ENCODE results near the gene SLC29A2.

Gene SLC29A2

DNA sequence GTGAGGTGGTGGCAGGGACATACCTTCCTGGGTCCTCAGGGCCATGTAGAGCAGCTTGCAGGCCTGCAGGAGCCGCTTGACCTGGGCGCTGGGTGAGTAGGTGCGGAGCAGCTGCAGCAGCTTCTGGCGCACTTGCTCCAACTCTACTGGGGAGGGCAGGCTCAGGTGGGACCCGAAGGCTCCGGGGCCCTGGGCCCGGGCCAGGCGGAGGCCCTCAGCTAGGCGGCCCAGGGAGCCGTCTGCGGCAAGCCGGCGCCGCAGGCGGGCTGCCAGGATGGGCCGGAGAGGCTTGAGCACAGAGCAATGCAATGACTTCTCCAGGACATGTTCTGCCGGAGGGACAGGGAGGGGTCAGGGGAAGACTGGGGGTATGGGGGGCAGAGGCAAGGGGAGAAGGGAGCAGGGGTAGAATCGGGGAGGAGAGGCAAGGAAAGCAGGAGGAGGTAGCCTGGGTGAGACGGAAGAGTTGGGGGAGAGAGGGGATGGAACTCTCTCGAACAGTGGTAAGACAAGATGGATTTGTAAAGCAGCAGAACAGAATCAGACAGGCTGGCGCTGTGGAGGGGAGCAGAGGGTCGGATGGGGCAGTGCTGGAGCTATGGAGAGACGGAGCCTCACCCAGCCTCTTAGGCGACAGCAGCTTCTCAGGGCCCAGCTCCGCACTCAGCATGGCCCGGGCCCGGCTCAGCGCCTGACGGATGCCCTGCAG is 37.5 kb downstream of the SLC29A2 start:
- H3K27ac ChIP-seq = peak overlapping the region; percentile 77
- H4K20me1 ChIP-seq = no peaks in the 10 kb centered on the region
- peak overlapping the region; percentile 97 for H3K4me2 ChIP-seq
- H3K9ac ChIP-seq = peak overlapping the region; percentile 60; the same call in 1 of the 2 replicates
- no peaks in the 10 kb centered on the region for H3K27me3 ChIP-seq
- H3K9me3 ChIP-seq = no peaks in the 10 kb centered on the region
- peak overlapping the region; percentile 62 for H3K4me3 ChIP-seq
- H3K4me1 ChIP-seq = peaks cover 92% of the 10 kb centered on the region
- H3K36me3 ChIP-seq = peaks cover 19% of the 10 kb centered on the region
- TF ChIP-seq Cebpa-rat (IDR thresholded peaks at IDR 0.05) = no peak

DNA sequence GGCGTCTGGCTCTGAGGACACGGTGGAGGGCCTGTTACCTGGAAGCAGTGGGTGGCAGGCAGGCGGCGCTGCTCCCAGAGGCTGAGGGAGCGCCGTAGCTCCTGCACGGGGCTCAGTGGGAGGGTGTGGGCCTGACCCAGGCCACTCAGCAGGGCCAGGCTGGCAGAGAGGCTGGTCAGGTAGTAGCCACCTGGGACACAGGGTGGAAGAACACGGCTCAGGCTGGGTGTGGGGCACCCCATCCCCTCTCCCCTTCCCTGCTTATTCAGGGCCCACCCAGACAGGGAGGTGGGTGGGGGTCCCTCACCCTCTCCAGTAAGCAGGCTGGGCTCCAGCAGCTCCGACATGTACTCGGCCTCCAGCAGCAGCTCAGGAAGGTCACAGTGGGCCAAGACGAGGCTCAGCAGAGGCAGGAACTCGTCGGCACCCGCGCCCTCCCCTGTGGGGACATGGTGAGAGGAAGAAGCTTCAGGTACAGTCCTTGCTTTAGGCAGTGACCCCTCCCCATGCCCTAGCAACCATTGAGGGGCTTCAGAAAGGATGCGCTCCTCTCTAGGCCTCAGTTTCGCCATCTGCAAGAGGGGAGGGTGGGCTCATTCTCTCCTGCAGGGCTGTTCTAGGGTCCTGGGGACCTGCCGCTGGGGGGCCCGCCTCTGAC is 38.2 kb downstream of the SLC29A2 start:
- no peak overlapping the region for H3K4me3 ChIP-seq
- H3K27me3 ChIP-seq = no peaks in the 10 kb centered on the region
- H3K27ac ChIP-seq = peak overlapping the region; percentile 53; the same call in 1 of the 2 replicates
- no peaks in the 10 kb centered on the region for H3K9me3 ChIP-seq
- peaks cover 92% of the 10 kb centered on the region for H3K4me1 ChIP-seq
- peaks cover 12% of the 10 kb centered on the region for H3K36me3 ChIP-seq
- no peaks in the 10 kb centered on the region for H4K20me1 ChIP-seq
- TF ChIP-seq Cebpa-rat (IDR thresholded peaks at IDR 0.05) = no peak
- H3K4me2 ChIP-seq = peak overlapping the region; percentile 97
- 0 out of 2 replicates have a peak overlapping the region, but pooled peaks have one; percentile 3 for H3K9ac ChIP-seq

DNA sequence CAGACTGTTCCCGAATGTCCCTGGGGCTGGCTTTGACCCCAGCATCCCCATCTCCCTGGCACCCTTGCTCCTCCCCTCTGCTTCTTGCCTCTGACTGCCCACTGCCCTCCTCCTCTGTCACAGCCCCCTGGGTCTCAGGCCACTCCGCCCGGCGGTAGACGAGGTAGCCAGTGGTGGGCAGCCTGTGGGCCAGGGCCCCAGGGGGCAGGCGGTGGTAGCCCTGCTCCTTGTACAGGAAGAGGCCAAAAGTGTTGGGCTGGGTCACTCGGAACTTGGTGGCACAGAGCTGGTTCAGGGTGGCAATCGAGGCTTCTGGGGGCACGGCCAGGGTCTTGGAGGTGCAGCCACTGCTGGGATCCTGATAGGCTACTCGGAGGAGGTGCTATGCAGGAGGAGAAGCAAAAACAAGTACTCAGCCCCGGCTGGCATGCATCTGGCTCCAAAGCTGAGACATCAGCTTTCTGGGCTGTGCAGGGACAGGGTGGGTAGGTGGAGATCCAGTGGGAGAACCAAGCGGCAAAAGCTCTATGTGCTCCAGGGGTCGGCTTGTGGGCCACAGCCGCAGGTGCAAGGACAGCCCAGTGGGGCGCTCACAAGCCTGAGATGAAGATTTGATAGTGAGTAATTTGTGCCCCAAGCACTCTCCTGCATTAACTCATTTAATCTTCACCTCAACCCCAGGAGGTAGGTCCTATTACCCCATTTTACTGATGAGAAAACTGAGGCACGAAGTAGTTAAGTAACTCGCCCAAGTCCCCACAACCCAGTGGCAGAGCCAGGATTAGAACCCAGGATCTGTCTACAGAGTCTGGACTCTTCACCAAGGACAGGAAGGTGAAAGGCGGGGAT is 39.0 kb downstream of the SLC29A2 start:
- Histone ChIP-seq H3K4me1 (peaks cover 92% of the 10 kb centered on the region), H3K4me3 (no peak overlapping the region), H3K27me3 (no peaks in the 10 kb centered on the region)

DNA sequence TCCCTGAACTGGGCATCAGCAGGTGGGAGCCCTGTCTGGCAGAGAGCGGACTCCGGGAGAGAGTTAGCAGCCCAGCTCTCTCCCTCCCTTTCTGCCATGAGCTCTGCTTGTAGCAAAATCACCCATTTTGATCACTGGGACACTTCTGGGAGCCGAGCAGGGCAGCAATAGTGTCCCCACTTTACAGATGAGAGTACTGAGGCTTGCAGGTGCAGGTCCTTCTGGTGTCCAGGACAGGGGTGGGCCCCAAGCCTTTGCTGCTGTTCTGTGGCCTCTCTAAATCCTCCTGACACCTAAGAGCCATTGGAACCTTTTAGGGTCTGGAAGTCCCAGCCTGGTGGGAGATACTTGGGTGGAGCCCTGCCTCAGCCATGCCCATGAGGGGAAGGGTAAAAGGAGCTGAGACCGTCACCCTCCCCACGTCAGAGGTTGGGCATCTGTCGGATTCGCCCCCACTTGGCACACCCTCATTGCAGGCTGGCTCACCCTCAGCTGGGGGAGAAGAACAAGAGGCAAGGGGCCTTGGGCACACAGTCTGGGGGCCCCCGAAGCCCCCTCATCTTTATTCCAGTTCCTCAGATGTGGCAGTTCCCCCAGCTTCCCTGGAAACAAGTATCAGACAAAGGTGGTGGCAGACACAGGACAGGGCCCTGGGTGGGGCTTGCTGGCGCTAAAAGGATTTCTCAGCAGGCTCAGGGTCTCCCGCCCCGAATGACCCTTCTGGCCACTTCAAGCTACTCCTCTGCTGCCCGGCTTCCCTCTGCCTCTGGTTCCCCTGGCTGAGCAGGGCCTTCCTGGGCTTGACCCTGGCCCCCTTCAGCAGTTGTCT is 39.8 kb downstream of the SLC29A2 start:
- H3K4me2 ChIP-seq = no peak overlapping the region
- no peaks in the 10 kb centered on the region for H3K9me3 ChIP-seq
- peak overlapping the region; percentile 29 for H3K9ac ChIP-seq
- peak overlapping the region; percentile 35; the same call in 1 of the 2 replicates for H3K27ac ChIP-seq
- no peak overlapping the region for H3K4me3 ChIP-seq
- no peak for TF ChIP-seq Cebpa-rat (IDR thresholded peaks at IDR 0.05)
- H4K20me1 ChIP-seq = no peaks in the 10 kb centered on the region
- H3K36me3 ChIP-seq = no peaks in the 10 kb centered on the region
- no peaks in the 10 kb centered on the region for H3K27me3 ChIP-seq
- peaks cover 92% of the 10 kb centered on the region for H3K4me1 ChIP-seq

More for the DNA sequence above, 39.0 kb downstream of the SLC29A2 start:
- Histone ChIP-seq H3K4me2 (no peak overlapping the region), H3K9me3 (no peaks in the 10 kb centered on the region), H3K27ac (peak overlapping the region; percentile 53; the same call in 1 of the 2 replicates), H3K9ac (peak overlapping the region; percentile 29; the same call in 1 of the 2 replicates), H3K36me3 (peaks cover 5% of the 10 kb centered on the region), H4K20me1 (no peaks in the 10 kb centered on the region)
- no peak for TF ChIP-seq Cebpa-rat (IDR thresholded peaks at IDR 0.05)

- Histone ChIP-seq H3K36me3 (no peaks in the 10 kb centered on the region), H3K9me3 (no peaks in the 10 kb centered on the region), H3K9ac (no peak overlapping the region; the same call in 1 of the 2 replicates), H3K4me1 (peaks cover 89% of the 10 kb centered on the region), H3K27ac (0 out of 2 replicates have a peak overlapping the region, but pooled peaks have one; percentile 35), H4K20me1 (no peaks in the 10 kb centered on the region), H3K4me2 (no peak overlapping the region; the same call in 1 of the 2 replicates), H3K27me3 (no peaks in the 10 kb centered on the region), H3K4me3 (no peak overlapping the region)
- TF ChIP-seq Cebpa-rat (IDR thresholded peaks at IDR 0.05) = no peak
Observed at GRCh38 chr11:66330931-66331330, 40.6 kb downstream of the SLC29A2 start.

- Histone ChIP-seq H3K4me3 (no peak overlapping the region), H3K36me3 (no peaks in the 10 kb centered on the region), H3K27ac (peak overlapping the region; percentile 98), H3K4me1 (peaks cover 89% of the 10 kb centered on the region), H3K27me3 (no peaks in the 10 kb centered on the region), H3K9ac (peak overlapping the region; percentile 84; the same call in 1 of the 2 replicates), H3K9me3 (no peaks in the 10 kb centered on the region), H3K4me2 (peak overlapping the region; percentile 98), H4K20me1 (no peaks in the 10 kb centered on the region)
- no peak for TF ChIP-seq Cebpa-rat (IDR thresholded peaks at IDR 0.05)
Observed at GRCh38 chr11:66329165-66329673, 42.3 kb downstream of the SLC29A2 start.

DNA sequence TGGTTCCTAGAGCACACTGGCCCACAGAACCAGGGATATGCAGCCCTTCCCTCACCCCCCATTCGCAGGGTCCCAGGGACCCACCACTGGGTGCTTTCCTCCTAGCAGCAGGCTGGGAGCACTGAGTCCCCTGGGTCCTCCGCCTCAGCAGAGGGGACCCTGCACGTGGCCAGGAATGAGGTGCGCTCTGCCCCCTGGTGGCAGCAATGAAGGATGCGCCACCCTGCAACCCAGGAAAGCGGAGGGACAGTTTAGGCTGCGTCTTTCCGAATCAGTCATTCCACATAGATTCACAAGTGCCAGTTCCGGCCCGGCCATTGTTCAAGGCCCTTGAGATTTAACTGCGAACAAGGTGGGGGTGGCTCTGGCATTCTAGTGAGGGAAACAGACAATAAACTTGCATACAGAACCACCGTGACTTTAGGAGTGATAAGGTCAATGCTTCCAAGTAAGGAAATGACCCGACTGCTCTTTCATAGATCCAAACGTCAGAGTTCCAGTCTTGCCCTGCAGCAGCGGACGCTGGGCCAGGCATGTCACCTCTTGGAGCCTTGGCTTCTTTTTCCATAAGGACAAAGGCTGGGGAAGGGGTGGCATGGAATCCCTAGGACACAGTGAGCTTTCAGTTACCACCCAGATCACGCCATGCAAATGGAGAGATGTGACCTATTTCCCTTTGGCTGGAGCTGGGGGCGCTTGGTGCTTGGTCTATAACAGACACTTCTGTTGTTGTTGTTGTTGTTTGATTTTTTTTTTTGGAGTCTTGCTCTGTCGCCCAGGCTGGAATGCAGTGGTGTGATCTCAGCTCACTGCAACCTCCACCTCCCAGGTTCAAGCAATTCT is 43.0 kb downstream of the SLC29A2 start:
- Histone ChIP-seq H4K20me1 (no peaks in the 10 kb centered on the region), H3K9ac (peak overlapping the region; percentile 84), H3K36me3 (no peaks in the 10 kb centered on the region), H3K27me3 (no peaks in the 10 kb centered on the region), H3K4me2 (peak overlapping the region; percentile 98), H3K27ac (peak overlapping the region; percentile 98), H3K4me1 (peaks cover 88% of the 10 kb centered on the region), H3K9me3 (no peaks in the 10 kb centered on the region), H3K4me3 (peak overlapping the region; percentile 48; the same call in 1 of the 2 replicates)
- no peak for TF ChIP-seq Cebpa-rat (IDR thresholded peaks at IDR 0.05)

GRCh38 chr11:66328031-66328301 is 43.6 kb downstream of the SLC29A2 start:
- TF ChIP-seq Cebpa-rat (IDR thresholded peaks at IDR 0.05) = no peak
- peaks cover 88% of the 10 kb centered on the region for H3K4me1 ChIP-seq
- H3K27me3 ChIP-seq = no peaks in the 10 kb centered on the region
- H3K4me3 ChIP-seq = 0 out of 2 replicates have a peak overlapping the region, but pooled peaks have one; percentile 48
- peak overlapping the region; percentile 98 for H3K4me2 ChIP-seq
- H3K9ac ChIP-seq = peak overlapping the region; percentile 84
- H3K9me3 ChIP-seq = no peaks in the 10 kb centered on the region
- H4K20me1 ChIP-seq = no peaks in the 10 kb centered on the region
- H3K36me3 ChIP-seq = no peaks in the 10 kb centered on the region
- peak overlapping the region; percentile 98 for H3K27ac ChIP-seq
